Measurements from ENCODE around the gene PEX10. TPM values are rescaled to one million over a fixed set of nuclear protein-coding genes. Genes with fewer than 3 reads are reported as not detected.

The PEX10 gene
- total RNA-seq, 1 experiment from 2014 or later, result 89.6 TPM

DNA sequence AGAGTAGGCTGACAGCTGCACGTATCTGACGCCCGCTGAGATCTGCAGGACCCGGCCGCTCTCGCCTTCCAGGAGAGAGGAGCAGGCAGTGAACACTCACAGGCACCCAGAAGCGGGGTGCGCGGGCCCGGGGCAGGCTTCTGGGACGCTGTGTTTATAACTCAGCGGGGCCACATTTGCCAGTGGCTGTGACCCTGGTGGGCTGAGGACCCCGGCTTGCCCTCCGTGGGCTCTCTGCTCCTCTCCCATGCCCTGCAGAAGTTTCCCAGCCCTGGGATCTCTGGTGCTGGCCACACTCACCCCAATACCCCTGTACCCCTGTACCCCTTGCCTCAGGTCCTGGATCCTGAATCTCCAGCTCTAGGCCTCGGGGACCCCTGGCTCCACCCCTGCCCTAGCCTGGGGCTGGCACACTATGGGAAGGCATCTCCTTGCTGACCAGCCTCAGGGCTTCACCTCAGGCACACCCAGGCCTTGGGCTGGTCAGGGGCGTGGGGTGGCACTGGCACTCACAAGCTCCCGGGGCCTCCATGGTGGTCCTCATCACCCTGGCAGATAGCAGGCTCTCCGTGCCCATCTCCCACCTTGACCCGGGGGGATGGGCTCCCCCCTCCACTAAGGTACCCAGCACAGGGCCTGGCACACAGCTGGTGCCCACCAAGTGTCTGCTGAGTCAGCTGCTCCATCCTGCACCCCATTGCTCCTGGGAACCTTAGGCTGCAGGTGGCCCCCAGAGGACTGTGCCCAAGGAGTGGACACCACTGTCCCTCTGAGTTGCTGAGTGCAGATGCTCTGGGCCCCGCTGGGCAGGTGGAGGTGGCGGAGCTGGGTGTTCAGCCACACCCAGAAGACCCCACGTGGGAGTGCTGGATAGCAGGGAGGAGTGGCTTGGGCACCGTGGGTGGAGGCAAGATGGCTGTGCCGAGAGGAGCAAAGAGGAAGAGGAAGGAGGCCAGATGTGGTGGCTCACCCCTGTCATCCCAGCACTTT lies 53.4 kb downstream of the PEX10 start:
- no peak overlapping the region for H3K4me3 ChIP-seq (ENCODE audit: insufficient read depth, low read depth, low read length)
- DNase-seq, result no peak
- H3K27me3 ChIP-seq (ENCODE audit: control insufficient read depth, insufficient read depth, low read length), result no peaks in the 10 kb centered on the region
- H3K36me3 ChIP-seq (replicated peaks; ENCODE audit: control insufficient read depth, insufficient read depth, low read length), result no peaks in the 10 kb centered on the region

DNA sequence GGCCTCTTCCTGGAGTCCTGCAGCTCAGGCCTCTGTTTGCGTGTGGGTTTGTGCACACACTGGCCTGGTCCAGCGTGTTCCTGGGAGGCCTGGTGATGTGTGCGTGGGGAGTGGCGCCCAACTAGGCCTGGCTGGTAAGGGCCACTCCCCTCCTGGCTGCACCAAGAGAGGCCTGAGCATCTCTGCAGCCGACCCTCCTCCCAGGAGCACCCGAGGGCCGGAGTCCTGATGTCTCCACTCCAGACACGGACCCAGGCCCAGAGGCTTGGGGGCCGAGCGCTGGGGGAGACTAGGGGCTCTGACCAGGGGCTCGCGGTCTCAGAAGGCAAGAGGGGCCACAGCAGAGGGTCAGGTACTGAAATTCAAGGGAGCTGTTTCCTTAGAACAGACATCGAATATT lies 54.3 kb downstream of the PEX10 start:
- no peak overlapping the region for H3K4me3 ChIP-seq (ENCODE audit: insufficient read depth, low read depth, low read length)
- H3K27me3 ChIP-seq (ENCODE audit: control insufficient read depth, insufficient read depth, low read length), result no peaks in the 10 kb centered on the region
- DNase-seq, result no peak
- no peaks in the 10 kb centered on the region for H3K36me3 ChIP-seq (replicated peaks; ENCODE audit: control insufficient read depth, insufficient read depth, low read length)

DNA sequence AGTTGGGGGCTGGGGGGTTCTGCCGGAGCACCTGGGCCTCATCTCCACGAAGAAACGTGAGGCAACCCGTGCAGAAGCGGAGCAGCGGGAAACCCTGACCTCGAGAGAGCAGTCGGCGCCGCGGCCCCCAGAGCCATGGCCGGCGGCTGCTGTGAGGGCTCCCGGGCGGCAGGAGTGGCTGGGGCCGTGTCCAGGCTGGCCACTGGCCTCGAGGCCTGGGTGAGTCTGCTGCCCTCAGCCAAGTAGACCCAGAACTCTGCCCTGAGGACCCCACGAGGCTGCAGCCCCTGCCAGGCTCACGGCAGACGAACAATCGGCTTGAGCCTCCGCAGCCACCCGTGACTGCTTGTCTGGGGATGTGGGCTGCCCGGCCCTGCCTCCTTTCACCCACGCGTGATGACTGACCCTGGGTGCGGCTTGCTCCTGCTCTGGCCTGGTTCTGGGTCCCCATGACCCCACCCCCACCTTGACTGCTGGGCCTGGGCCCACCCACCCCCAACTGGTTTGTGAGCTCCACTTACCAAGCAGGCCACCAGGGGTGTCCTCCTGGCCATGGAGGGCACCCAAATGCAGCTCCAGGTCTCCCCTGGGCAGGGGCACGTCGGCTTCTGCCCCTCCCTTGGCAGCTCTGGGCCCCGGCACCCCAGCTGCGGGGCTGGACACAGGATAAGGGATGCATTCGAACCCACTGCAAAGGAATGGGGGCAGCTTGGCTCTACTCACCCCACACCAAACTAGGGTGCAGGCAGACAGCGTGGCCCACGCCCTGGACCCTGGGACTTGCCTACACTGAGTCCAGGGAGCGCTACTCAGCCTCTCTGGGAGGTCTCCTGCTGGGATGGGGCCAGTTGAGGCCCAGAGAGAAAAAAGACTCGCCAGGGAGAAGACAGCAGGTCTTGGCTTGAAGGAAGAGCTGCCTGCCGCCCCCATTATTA lies 55.2 kb downstream of the PEX10 start:
- no peaks in the 10 kb centered on the region for H3K36me3 ChIP-seq (replicated peaks; ENCODE audit: control insufficient read depth, insufficient read depth, low read length)
- DNase-seq, result no peak
- no peak overlapping the region for H3K4me3 ChIP-seq (ENCODE audit: insufficient read depth, low read depth, low read length)
- H3K27me3 ChIP-seq (ENCODE audit: control insufficient read depth, insufficient read depth, low read length), result no peaks in the 10 kb centered on the region

DNA sequence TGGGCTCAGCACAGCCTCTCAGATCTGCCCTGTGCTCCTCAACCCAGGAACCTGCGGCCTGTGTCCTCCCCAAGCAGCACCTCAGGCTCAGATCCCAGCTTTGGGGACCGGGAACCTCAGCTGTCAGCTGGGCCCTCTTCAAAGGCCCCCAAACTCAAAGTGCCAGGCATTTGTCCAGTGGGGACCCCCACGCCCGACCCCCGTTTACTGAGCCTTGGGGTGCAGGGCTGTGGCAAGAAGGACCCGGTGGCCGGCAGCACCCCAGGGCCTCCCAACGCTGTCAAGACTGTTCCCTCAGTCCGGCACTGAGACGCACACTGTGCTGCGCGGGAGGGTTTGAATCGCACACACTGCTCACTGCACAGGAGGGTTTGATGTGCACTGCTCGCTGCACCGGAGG lies 56.0 kb downstream of the PEX10 start:
- H3K4me3 ChIP-seq (ENCODE audit: insufficient read depth, low read depth, low read length), result no peak overlapping the region
- H3K36me3 ChIP-seq (replicated peaks; ENCODE audit: control insufficient read depth, insufficient read depth, low read length), result no peaks in the 10 kb centered on the region
- H3K27me3 ChIP-seq (ENCODE audit: control insufficient read depth, insufficient read depth, low read length), result no peaks in the 10 kb centered on the region
- no peak for DNase-seq

DNA sequence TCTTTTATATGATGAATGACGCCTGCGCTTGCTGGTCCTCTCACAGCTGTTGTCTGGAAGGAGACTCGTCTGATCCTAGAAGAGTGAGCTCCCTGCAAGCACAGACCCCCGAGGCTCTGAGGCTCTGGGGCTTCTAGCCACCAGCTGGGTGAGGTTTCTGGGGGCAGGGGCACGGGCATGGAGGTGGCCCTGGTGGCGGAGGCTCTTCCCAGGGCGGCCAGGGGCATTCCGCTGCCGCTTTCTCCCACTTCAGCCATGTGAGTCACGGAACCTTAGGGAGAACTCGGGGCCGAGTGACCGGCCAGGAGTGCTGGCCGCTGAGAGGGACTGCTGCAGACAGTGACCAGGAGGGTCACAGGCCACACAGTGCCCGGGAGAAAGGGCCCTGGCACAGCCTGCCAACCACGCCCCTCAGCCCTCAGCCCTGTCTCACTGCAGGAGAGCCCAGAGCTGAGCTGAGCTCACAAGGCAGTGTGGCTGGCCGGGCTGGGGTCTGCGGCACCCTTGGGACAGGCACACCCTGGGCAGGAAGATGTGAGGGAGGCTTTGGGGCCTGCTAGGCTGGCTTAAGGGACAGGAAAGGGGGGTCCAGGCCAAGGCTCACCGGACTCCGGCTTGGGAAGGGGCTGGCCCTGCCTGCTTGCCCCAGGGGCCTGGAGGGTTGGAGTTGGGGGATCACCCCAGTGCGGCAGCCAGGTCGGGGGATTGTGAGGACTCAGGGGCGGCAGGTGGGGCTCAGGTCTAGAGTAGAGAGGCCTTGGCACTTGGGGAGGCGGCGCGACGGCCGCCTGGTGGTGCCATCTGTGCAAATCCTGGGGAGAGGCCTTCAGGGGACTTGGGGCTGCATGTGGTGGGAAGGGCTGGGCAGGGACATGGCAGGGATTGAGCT lies 56.7 kb downstream of the PEX10 start:
- no peak overlapping the region for H3K4me3 ChIP-seq (ENCODE audit: insufficient read depth, low read depth, low read length)
- no peaks in the 10 kb centered on the region for H3K27me3 ChIP-seq (ENCODE audit: control insufficient read depth, insufficient read depth, low read length)
- no peaks in the 10 kb centered on the region for H3K36me3 ChIP-seq (replicated peaks; ENCODE audit: control insufficient read depth, insufficient read depth, low read length)
- no peak for DNase-seq

DNA sequence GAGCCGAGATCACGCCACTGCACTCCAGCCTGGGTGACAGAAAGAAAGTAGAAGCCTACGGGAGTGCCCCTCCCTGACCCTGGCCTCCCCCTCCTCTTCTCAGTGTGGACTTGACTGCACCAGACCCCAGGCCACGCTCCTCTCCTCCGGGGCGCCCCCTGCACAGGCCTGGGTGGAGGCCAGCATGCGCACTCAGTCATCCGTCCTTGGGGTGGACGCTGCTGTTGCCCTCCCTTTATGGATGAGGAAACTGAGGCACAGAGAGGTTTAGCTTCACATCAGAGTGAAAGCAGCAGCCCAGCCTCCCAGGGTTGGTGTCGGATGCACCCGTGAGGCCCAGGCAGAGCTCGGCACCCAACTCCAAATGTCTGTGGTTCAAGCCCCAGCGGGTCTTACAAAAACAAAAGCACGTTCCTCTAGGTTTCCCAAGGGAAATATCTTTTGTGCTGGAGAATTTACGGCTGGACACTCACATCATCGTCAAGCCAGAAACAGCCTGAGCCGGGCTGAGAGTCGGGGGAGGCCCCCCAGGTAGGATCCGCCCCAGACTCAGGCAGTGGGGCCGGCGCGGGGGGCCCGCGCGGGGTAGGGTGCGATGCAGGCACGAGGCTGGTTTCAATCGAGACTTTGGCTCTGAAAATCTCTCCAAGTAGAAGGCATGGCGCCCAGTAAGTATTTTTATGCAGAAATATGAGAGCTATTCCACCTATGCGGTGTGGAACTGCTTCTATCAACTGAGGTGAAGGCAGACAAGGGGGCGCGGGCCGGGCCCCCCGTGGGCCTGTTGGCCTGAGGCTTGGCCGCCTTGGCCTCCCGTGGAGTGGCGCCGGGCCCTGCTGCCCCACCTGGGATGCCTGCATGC lies 57.6 kb downstream of the PEX10 start:
- Histone ChIP-seq H3K27me3 (ENCODE audit: control insufficient read depth, insufficient read depth, low read length) (no peaks in the 10 kb centered on the region), H3K4me3 (ENCODE audit: insufficient read depth, low read depth, low read length) (no peak overlapping the region), H3K36me3 (replicated peaks; ENCODE audit: control insufficient read depth, insufficient read depth, low read length) (no peaks in the 10 kb centered on the region)
- no peak for DNase-seq

Other genes starting within 250 kb of the PEX10 start
- gene FAAP20, start 217.8 kb downstream of the PEX10 start, total RNA-seq (2014; rRNA removed; shearing (Covaris generic)), result 60.5 and 69.9 TPM in 2 replicates
- gene SKI, start 184.2 kb downstream of the PEX10 start, total RNA-seq (2014; rRNA removed; shearing (Covaris generic)), result 29.2 and 29.9 TPM in 2 replicates
- 12.7 and 14.3 TPM in 2 replicates for gene MORN1, start 21.0 kb downstream of the PEX10 start, total RNA-seq (2014; rRNA removed; shearing (Covaris generic))
- gene RER1, start 20.7 kb downstream of the PEX10 start, total RNA-seq (2014; rRNA removed; shearing (Covaris generic)), result 95.4 and 133 TPM in 2 replicates
- gene PLCH2, start 63.7 kb upstream of the PEX10 start, total RNA-seq (2014; rRNA removed; shearing (Covaris generic)), result 0.24 and 0.37 TPM in 2 replicates
- 62.5 and 79.0 TPM in 2 replicates for gene PANK4, start 114.0 kb upstream of the PEX10 start, total RNA-seq (2014; rRNA removed; shearing (Covaris generic))
- gene HES5, start 117.7 kb upstream of the PEX10 start, total RNA-seq (2014; rRNA removed; shearing (Covaris generic)), result 0.07 and 0.33 TPM in 2 replicates
- 0.07 and 0.55 TPM in 2 replicates for gene TNFRSF14, start 143.8 kb upstream of the PEX10 start, total RNA-seq (2014; rRNA removed; shearing (Covaris generic))
- gene PRXL2B, start 174.2 kb upstream of the PEX10 start, total RNA-seq (2014; rRNA removed; shearing (Covaris generic)), result 62.9 and 83.5 TPM in 2 replicates
- 1.3 and 3.0 TPM in 2 replicates for gene MMEL1, start 220.5 kb upstream of the PEX10 start, total RNA-seq (2014; rRNA removed; shearing (Covaris generic))

Data from H7 (cell line).